ENCODE data around the gene GRIK3. TPM values are rescaled to one million over a fixed set of nuclear protein-coding genes. Genes with fewer than 3 reads are reported as not detected.

GRIK3 gene
- total and polyA plus RNA-seq, 4 donors: 0.03 to 0.08 (median 0.05) TPM; not detected in 1

DNA sequence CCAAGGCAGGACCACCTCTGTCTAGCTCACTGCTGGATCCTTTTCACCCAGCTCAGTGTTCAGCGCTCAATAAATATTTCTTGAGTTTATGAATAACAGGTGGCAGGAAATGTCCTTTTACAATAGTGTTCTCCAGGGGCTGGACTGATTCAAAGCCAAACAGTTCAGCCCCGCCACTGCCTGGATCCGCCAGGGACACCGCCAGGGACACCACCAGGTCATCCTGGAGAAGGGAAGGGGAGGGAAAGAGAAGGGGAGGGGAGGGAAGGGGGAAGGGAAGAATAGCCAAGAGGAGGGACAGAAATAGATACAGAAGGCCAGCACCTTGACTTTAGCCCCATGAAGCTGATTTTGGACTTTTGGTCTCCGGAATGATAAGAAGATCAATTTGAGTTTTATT is 255.6 kb downstream of the GRIK3 start:
- TF ChIP-seq RXRA (IDR thresholded peaks at IDR 0.05) (no peak), HNF4A (conservative IDR thresholded peaks at IDR 0.05) (no peak), HNF4G (IDR thresholded peaks at IDR 0.05) (no peak), EGR1 (IDR thresholded peaks at IDR 0.05; ENCODE audit: low read depth in 2 of 2) (no peak), TAF1 (conservative IDR thresholded peaks at IDR 0.05) (no peak), FOXA2 (IDR thresholded peaks at IDR 0.05) (no peak), JUND (IDR thresholded peaks at IDR 0.05) (no peak), FOXA1 (IDR thresholded peaks at IDR 0.05) (no peak), SP1 (IDR thresholded peaks at IDR 0.05) (no peak), RAD21 (IDR thresholded peaks at IDR 0.05) (no peak), GABPA (IDR thresholded peaks at IDR 0.05 in 1 of 2, conservative IDR thresholded peaks at IDR 0.05 in 1 of 2) (no peak), YY1 (IDR thresholded peaks at IDR 0.05) (no peak)
- TF ChIP-seq, protein P1, sequence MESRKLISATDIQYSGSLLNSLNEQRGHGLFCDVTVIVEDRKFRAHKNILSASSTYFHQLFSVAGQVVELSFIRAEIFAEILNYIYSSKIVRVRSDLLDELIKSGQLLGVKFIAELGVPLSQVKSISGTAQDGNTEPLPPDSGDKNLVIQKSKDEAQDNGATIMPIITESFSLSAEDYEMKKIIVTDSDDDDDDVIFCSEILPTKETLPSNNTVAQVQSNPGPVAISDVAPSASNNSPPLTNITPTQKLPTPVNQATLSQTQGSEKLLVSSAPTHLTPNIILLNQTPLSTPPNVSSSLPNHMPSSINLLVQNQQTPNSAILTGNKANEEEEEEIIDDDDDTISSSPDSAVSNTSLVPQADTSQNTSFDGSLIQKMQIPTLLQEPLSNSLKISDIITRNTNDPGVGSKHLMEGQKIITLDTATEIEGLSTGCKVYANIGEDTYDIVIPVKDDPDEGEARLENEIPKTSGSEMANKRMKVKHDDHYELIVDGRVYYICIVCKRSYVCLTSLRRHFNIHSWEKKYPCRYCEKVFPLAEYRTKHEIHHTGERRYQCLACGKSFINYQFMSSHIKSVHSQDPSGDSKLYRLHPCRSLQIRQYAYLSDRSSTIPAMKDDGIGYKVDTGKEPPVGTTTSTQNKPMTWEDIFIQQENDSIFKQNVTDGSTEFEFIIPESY (IDR thresholded peaks at IDR 0.05): no peak
- TF ChIP-seq, protein P2, sequence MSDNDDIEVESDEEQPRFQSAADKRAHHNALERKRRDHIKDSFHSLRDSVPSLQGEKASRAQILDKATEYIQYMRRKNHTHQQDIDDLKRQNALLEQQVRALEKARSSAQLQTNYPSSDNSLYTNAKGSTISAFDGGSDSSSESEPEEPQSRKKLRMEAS (IDR thresholded peaks at IDR 0.05): no peak
- TF ChIP-seq, protein P3, sequence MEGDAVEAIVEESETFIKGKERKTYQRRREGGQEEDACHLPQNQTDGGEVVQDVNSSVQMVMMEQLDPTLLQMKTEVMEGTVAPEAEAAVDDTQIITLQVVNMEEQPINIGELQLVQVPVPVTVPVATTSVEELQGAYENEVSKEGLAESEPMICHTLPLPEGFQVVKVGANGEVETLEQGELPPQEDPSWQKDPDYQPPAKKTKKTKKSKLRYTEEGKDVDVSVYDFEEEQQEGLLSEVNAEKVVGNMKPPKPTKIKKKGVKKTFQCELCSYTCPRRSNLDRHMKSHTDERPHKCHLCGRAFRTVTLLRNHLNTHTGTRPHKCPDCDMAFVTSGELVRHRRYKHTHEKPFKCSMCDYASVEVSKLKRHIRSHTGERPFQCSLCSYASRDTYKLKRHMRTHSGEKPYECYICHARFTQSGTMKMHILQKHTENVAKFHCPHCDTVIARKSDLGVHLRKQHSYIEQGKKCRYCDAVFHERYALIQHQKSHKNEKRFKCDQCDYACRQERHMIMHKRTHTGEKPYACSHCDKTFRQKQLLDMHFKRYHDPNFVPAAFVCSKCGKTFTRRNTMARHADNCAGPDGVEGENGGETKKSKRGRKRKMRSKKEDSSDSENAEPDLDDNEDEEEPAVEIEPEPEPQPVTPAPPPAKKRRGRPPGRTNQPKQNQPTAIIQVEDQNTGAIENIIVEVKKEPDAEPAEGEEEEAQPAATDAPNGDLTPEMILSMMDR (IDR thresholded peaks at IDR 0.05; ENCODE audit: low read depth, low read length, missing input control): no peak
- TF ChIP-seq, protein P4, sequence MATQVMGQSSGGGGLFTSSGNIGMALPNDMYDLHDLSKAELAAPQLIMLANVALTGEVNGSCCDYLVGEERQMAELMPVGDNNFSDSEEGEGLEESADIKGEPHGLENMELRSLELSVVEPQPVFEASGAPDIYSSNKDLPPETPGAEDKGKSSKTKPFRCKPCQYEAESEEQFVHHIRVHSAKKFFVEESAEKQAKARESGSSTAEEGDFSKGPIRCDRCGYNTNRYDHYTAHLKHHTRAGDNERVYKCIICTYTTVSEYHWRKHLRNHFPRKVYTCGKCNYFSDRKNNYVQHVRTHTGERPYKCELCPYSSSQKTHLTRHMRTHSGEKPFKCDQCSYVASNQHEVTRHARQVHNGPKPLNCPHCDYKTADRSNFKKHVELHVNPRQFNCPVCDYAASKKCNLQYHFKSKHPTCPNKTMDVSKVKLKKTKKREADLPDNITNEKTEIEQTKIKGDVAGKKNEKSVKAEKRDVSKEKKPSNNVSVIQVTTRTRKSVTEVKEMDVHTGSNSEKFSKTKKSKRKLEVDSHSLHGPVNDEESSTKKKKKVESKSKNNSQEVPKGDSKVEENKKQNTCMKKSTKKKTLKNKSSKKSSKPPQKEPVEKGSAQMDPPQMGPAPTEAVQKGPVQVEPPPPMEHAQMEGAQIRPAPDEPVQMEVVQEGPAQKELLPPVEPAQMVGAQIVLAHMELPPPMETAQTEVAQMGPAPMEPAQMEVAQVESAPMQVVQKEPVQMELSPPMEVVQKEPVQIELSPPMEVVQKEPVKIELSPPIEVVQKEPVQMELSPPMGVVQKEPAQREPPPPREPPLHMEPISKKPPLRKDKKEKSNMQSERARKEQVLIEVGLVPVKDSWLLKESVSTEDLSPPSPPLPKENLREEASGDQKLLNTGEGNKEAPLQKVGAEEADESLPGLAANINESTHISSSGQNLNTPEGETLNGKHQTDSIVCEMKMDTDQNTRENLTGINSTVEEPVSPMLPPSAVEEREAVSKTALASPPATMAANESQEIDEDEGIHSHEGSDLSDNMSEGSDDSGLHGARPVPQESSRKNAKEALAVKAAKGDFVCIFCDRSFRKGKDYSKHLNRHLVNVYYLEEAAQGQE (IDR thresholded peaks at IDR 0.05): no peak
- TF ChIP-seq, protein P5, sequence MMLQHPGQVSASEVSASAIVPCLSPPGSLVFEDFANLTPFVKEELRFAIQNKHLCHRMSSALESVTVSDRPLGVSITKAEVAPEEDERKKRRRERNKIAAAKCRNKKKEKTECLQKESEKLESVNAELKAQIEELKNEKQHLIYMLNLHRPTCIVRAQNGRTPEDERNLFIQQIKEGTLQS (IDR thresholded peaks at IDR 0.05): no peak
- Histone ChIP-seq H3K9ac (ENCODE audit: low read depth in 1 of 2, low read length in 2 of 2) (no peak overlapping the region), H3K9me3 (ENCODE audit: control insufficient read depth in 4 of 4, low read length in 3 of 4) (no peaks in the 10 kb centered on the region), H3K27ac (ENCODE audit: low read depth in 1 of 2, low read length in 2 of 2) (no peak overlapping the region), H3K4me1 (ENCODE audit: control insufficient read depth in 4 of 4, insufficient read depth in 4 of 4, low read length in 3 of 4) (no peaks in the 10 kb centered on the region), H3K4me3 (ENCODE audit: low read depth in 1 of 3, low read length in 3 of 3) (no peak overlapping the region), H3K27me3 (ENCODE audit: control insufficient read depth in 4 of 4, insufficient read depth in 4 of 4, low read length in 3 of 4) (peaks cover 0 to 4% (median 0%) of the 10 kb centered on the region in 4 donors), H3K36me3 (ENCODE audit: control insufficient read depth in 4 of 4, insufficient read depth in 3 of 4, low read depth in 1 of 4, low read length in 3 of 4) (no peaks in the 10 kb centered on the region)
- DNase-seq (ENCODE audit: low spot score): no peak
- 46% methylated on average over 5 of the region's 5 CpGs for WGBS

Data from liver (tissue), 9 donors.